Mesodermal cell (in vitro differentiated cells): Measurements from ENCODE around the gene DIPK1A.

Source experiments
- H3K27ac ChIP-seq: 2 replicates; pipeline ENCODE4 v1.7.0; 2013; ENCODE audit warnings: mild to moderate bottlenecking, low read depth, low read length, moderate library complexity; ENCODE audit not compliant: severe bottlenecking
- H3K36me3 ChIP-seq: 2 replicates; pipeline ENCODE4 v1.7.1; 2013; ENCODE audit warnings: mild to moderate bottlenecking, low read length, moderate library complexity; ENCODE audit not compliant: control insufficient read depth, insufficient read depth
- H3K4me1 ChIP-seq: one replicate; pipeline ENCODE4 v1.7.1; 2013; ENCODE audit warnings: mild to moderate bottlenecking, low read length; ENCODE audit not compliant: insufficient read depth, control insufficient read depth, poor library complexity, severe bottlenecking
- H3K4me3 ChIP-seq: 2 replicates; pipeline ENCODE4 v1.7.0; 2013; ENCODE audit warnings: low read length, control low read depth, mild to moderate bottlenecking; ENCODE audit not compliant: insufficient read depth, poor library complexity, severe bottlenecking; ENCODE audit errors: extremely low read depth
- H3K9me3 ChIP-seq: 2 replicates; pipeline ENCODE4 v1.7.1; 2013; ENCODE audit warnings: mild to moderate bottlenecking, low read length, moderate library complexity; ENCODE audit not compliant: control insufficient read depth
- WGBS, 2 experiments: methylation state at CpG; one replicate each; pipeline ENCODE4 v1.1.5; 2013; ENCODE audit warnings: missing lambda C conversion rate in 2 of 2; ENCODE audit not compliant: insufficient coverage in 2 of 2; 5-methylcytosine and 5-hydroxymethylcytosine counted together

Gene DIPK1A

DNA sequence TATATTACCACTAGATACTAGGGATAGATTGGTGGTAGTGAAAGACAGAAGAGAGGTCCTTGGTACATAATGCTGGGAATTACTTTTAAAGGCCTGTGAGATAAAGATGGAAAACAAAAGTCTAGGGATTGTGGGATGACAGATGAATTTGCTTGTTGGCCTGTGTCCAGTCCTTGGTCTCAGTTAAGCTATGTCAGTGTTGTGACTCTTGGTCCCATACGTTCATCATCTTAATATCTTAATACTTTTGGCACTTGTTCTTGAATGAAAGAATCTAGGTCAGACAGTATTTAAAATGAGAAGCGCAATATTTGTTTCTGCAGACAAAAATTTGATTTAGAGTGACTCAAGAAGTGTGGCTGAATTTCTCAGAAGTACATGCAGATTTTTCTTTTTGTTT is 121.8 kb downstream of the DIPK1A start:
- Histone ChIP-seq H3K27ac (no peak overlapping the region), H3K9me3 (no peaks in the 10 kb centered on the region), H3K4me1 (peaks cover 9% of the 10 kb centered on the region), H3K4me3 (no peak overlapping the region), H3K36me3 (peaks cover 99% of the 10 kb centered on the region)
- 100% methylated on average over 1 of the region's 2 CpGs for WGBS, 2 experiments

DNA sequence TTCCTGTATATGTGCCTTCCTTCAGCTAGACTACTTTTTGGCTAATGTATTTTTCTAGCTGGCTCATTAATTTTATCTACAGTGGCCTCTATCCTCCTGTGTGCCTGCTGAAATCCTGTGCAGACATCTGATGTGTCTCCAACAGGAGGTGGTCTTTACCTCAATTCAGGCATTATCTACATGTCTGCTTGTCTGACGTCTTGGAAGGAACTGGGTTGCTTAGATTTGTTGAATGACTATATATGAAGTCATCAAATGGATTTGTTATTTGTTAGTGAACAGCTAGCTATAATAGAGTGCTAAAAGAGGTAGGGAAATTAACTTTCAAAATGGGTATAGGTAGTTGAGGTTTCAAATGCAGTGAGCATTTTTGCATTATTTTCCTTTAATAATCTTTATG is 122.7 kb downstream of the DIPK1A start:
- Histone ChIP-seq H3K9me3 (no peaks in the 10 kb centered on the region), H3K4me1 (peaks cover 18% of the 10 kb centered on the region), H3K4me3 (no peak overlapping the region), H3K27ac (no peak overlapping the region), H3K36me3 (peaks cover 99% of the 10 kb centered on the region)
- WGBS, 2 experiments, result 67% methylated on average over 1 of the region's 1 CpG; no CpG with 5 or more reads in 1 of the 2 experiments

DNA sequence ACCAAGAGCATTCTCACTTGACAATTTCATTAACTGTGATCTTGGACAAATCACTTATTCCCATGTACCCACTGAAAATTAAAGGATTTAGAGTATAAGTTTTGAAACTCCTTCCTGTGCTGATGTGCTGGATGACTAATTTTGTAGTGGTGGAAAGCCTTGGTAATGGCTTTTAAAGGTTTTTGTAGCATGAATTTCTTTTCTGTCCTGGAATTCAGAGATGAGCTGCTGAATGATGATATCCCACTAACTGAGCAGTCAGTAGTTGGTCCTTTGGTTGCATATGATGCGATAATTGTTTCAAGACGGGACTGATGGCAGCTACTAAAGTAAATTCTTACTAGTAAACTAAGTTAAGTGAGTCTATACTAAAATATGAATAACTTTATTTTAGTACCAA is 124.2 kb downstream of the DIPK1A start:
- no peaks in the 10 kb centered on the region for H3K9me3 ChIP-seq
- no CpG with 5 or more reads among the region's 2 CpGs for WGBS, 2 experiments
- peaks cover 90% of the 10 kb centered on the region for H3K36me3 ChIP-seq
- H3K27ac ChIP-seq, result no peak overlapping the region
- H3K4me1 ChIP-seq, result peaks cover 19% of the 10 kb centered on the region
- no peak overlapping the region for H3K4me3 ChIP-seq

DNA sequence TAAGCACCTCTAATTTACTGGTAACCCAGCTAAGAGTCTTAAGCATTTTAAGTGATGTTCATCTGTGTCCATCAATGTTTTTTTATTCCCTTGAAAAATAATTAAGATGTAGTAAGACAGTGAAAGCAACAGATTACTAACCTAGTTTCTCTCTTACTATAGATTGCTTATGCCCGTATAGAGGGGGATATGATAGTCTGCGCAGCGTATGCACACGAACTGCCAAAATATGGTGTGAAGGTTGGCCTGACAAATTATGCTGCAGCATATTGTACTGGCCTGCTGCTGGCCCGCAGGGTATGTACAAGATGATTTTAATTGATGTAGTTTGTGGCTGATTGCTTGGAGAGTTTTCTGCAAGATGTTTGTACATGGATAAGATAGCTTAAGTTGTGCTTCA is 126.6 kb downstream of the DIPK1A start:
- Histone ChIP-seq H3K4me1 (peaks cover 23% of the 10 kb centered on the region), H3K9me3 (no peaks in the 10 kb centered on the region), H3K36me3 (peaks cover 65% of the 10 kb centered on the region), H3K4me3 (peak overlapping the region; percentile 97), H3K27ac (no peak overlapping the region)
- WGBS, 2 experiments, result 92 to 98% methylated on average over 2 to 5 of the region's 5 CpGs

DNA sequence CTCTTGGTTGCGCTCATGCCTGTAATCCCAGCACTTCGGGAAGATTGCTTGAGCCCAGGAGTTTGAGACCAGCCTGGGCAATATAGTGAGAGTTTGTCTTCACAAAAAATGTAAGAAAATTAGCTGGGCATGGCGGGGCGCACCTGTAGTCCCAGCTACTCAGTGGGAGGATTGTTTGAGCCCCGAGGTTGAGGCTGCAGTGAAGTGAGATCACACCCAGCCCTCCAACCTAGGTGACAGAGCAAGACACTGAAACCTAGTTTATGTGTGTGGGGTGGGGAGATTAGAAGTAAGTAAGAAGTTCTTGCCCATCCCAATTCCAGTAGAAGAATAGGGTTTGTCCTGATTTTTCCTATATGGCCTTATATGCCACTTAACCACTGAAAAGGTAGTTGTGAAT is 127.4 kb downstream of the DIPK1A start:
- WGBS, 2 experiments, result 79 to 80% methylated on average over 2 to 4 of the region's 5 CpGs

DNA sequence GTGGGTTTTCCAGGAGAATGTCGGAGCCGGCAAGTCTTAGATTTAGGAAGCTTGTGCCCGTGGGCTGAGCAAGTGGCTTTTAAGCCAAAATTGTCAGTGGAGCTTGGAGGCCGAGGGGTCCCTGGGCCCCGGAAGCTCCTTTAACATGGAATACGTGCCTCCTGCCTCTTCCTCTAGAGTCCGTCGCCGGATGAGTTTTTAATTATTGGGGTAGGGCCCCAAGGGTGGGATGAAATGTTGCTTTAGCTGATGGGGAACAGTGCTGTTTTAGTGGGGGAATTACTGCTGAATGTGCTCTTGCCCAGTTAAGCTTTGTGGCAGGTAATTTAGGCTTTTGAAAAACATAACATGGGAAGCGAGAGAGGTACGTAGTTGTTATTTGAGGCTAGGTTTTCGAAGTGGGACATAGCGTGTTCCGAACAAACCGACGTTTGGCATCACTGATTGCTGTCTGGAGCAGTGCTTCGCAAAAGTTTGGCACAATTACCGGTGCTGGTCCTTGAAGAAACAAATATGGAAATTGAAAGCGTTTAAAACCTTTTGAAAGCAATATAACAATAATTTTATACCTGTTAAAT is 128.6 kb downstream of the DIPK1A start:
- 0 to 1% methylated on average over 16 to 17 of the region's 19 CpGs for WGBS, 2 experiments
- Histone ChIP-seq H3K27ac (peak overlapping the region; percentile 97), H3K4me3 (peak overlapping the region; percentile 97), H3K4me1 (peaks cover 23% of the 10 kb centered on the region), H3K36me3 (peaks cover 46% of the 10 kb centered on the region), H3K9me3 (no peaks in the 10 kb centered on the region)

More for the DNA sequence above, 127.4 kb downstream of the DIPK1A start:
- Histone ChIP-seq H3K36me3 (peaks cover 58% of the 10 kb centered on the region), H3K4me1 (peaks cover 23% of the 10 kb centered on the region), H3K9me3 (no peaks in the 10 kb centered on the region), H3K4me3 (peak overlapping the region; percentile 97), H3K27ac (no peak overlapping the region)

DNA sequence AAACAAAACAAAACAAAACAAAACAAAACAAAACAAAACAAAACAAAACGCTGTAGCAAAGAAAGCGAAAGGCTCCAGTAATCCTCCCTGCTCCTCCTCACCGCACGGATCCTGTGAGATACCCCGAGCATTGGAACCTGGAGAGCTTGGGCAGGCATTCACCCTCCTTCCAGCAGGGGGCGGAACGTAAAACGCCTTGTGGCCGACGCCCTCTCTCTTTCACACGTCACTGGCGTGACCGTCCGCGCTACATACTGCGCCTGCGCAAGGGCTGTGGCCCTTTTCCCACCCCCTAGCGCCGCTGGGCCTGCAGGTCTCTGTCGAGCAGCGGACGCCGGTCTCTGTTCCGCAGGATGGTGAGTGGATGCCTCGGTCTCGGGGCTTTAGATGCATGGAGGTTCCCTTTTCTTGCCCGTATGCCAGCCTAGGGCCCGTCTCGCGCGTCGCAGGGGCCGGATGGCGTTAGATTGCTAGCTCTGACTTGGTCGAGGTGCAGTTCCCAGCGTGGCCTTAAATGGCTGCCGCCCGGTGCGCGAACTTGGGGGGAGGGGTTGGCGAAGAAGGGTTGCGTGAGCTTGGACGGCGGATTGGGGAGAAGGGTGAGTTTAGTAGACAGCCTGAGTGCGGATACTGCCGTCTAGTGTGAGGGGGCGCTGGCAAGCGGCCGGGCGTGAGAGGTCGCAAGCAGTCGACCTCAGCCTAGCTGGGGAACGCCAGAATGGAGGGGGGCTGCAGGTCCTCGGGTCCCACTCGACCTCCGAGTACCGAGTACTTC is 129.3 kb downstream of the DIPK1A start, which contains the start of gene RPL5:
Gene RPL5, plus strand, starts transcription at position 279 of the 775 bp plus-strand sequence. Its CDS starts 75 bp downstream, at position 354.
- Histone ChIP-seq H3K4me3 (peak within 1 kb of the TSS; percentile 97), H3K9me3 (no peaks in the 10 kb centered on the region), H3K36me3 (peaks cover 39% of the 10 kb centered on the region), H3K4me1 (peaks cover 23% of the 10 kb centered on the region), H3K27ac (peak within 1 kb of the TSS; percentile 97)
- WGBS, 2 experiments, result 1% methylated on average over 43 to 46 of the region's 57 CpGs

DNA sequence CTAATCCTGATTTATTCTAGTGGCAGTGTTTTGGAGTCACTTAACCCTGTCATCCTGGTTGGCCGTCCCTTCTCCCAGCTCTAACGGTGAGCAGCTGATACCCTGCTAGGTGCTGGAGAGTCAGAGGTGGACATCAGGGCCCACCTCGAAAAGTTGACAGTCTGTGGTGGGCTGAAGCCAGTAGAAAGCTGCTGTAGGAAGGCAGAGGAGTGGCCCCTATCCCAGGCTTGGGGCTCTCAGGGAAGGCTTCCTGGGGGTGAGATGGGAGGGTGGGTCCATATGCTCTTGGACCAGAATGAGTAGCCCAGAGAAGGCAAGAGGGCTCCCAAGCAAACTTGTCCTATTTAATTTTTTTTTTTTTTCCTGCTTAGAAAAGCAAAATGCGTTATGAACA is 129.9 kb downstream of the DIPK1A start:
- Histone ChIP-seq H3K4me3 (no peak overlapping the region), H3K4me1 (peaks cover 23% of the 10 kb centered on the region), H3K36me3 (peaks cover 33% of the 10 kb centered on the region), H3K9me3 (no peaks in the 10 kb centered on the region), H3K27ac (no peak overlapping the region)
- 92 to 93% methylated on average over 2 of the region's 4 CpGs for WGBS, 2 experiments

DNA sequence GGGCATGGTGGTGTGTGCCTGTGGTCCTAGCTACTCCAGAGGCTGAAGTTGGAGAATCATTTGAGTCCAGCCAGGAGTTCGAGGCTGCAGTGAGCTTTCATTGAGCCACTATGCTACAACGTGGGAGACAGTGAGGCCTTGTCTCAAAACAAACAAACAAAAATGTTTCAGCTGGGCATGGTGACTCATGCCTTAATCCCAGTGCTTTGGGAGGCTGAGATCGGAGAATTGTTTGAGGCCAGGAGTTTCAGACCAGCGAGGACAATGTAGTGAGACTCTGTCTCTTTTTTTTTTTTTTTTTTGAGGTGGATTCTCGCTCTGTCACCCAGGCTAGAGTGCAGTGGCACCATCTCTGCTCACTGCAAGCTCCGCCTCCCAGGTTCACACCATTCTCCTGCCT is 134.5 kb downstream of the DIPK1A start:
- Histone ChIP-seq H3K36me3 (no peaks in the 10 kb centered on the region), H3K9me3 (no peaks in the 10 kb centered on the region), H3K4me3 (no peak overlapping the region), H3K4me1 (peaks cover 5% of the 10 kb centered on the region), H3K27ac (no peak overlapping the region)
- 82 to 90% methylated on average over 2 to 3 of the region's 6 CpGs for WGBS, 2 experiments

DNA sequence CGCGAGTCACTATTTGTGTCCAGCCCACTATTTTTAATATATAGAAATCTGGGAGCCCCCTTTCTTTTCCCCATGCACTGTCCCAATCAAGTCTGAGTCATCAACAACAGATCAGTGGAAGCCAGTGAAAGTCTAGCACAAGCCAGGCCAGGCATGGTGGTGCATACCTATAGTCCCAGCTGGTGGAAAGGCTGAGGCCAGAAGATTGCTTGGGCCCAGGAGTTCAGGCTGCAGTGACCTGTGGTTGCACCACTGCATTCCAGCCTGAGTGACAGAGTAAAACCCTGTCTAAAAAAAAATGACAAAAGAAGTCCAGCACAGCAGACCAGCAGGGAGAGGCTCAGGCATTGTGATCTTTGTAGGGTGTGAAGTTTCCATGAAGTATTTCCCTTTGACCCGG is 138.4 kb downstream of the DIPK1A start:
- WGBS, 2 experiments, result 94% methylated on average over 2 of the region's 3 CpGs; no CpG with 5 or more reads in 1 of the 2 experiments

DNA sequence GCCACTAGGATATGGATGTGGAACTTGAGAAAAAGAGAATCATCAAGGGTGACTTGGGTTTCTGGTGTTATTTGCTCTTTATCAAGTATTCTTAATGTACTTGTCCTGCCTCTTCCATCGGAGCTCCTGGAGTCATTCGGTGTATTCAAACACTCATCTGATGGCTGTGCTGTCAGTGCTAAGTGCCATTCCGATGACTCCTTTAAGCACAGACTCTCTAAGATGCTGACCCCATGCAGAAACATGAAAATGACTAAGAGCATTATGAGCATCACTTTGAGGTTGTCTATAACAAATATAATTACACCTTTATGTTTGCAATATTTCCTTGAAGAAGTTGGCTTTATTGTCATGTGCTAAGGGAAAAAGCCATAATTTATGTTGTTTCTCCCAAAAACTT is 140.7 kb downstream of the DIPK1A start:
- Histone ChIP-seq H3K36me3 (no peaks in the 10 kb centered on the region), H3K4me3 (no peak overlapping the region), H3K27ac (no peak overlapping the region), H3K4me1 (peaks cover 5% of the 10 kb centered on the region), H3K9me3 (no peaks in the 10 kb centered on the region)
- WGBS, 2 experiments, result 96% methylated on average over 3 of the region's 3 CpGs; no CpG with 5 or more reads in 1 of the 2 experiments

More for the DNA sequence above, 138.4 kb downstream of the DIPK1A start:
- peak overlapping the region; percentile 3 for H3K27ac ChIP-seq
- peaks cover 5% of the 10 kb centered on the region for H3K4me1 ChIP-seq
- no peaks in the 10 kb centered on the region for H3K36me3 ChIP-seq
- no peaks in the 10 kb centered on the region for H3K9me3 ChIP-seq
- no peak overlapping the region for H3K4me3 ChIP-seq
